Loucy (cell line): Measurements from ENCODE around the gene HSD11B2.

Source experiments
- H2AFZ ChIP-seq: fragments of 200-600 bp; sonication (generic); 2 replicates; pipeline ENCODE4 v1.6.0; 2016; ENCODE audit warnings: antibody characterized with exemption, mild to moderate bottlenecking, low read length, moderate library complexity
- H3F3A ChIP-seq: fragments of 200-600 bp; 2 replicates; pipeline ENCODE4 v1.6.0; 2016; ENCODE audit warnings: antibody characterized with exemption, low read depth, mild to moderate bottlenecking
- H3K27me3 ChIP-seq: fragments of 200-600 bp; sonication (generic); 2 replicates; pipeline ENCODE4 v1.6.1; 2014; ENCODE audit warnings: low read length, mild to moderate bottlenecking; ENCODE audit not compliant: insufficient read depth, poor library complexity, severe bottlenecking
- H3K36me3 ChIP-seq: fragments of 200-600 bp; sonication (generic); 2 replicates; pipeline ENCODE4 v1.6.1; 2016; ENCODE audit warnings: low read length; ENCODE audit not compliant: insufficient read depth
- H3K4me1 ChIP-seq: fragments of 200-600 bp; sonication (generic); 2 replicates; pipeline ENCODE4 v1.5.1; 2014; ENCODE audit warnings: low read length, mild to moderate bottlenecking; ENCODE audit not compliant: insufficient read depth, poor library complexity, severe bottlenecking
- H3K4me2 ChIP-seq: fragments of 200-600 bp; sonication (generic); 2 replicates; pipeline ENCODE4 v1.6.0; 2014; ENCODE audit warnings: antibody characterized with exemption, low read length, low read depth, mild to moderate bottlenecking; ENCODE audit not compliant: poor library complexity, severe bottlenecking
- H3K4me3 ChIP-seq: fragments of 200-600 bp; sonication (generic); 2 replicates; pipeline ENCODE4 v1.5.1; 2014; ENCODE audit warnings: low read length, mild to moderate bottlenecking, mixed read lengths; ENCODE audit not compliant: poor library complexity, severe bottlenecking
- H3K79me2 ChIP-seq: fragments of 200-600 bp; sonication (generic); 2 replicates; pipeline ENCODE4 v1.6.1; 2014; ENCODE audit warnings: low read length; ENCODE audit not compliant: insufficient read depth
- H3K9ac ChIP-seq: fragments of 200-600 bp; sonication (generic); 2 replicates; pipeline ENCODE4 v1.6.0; 2014; ENCODE audit warnings: mild to moderate bottlenecking, low read depth, low read length, moderate library complexity; ENCODE audit not compliant: poor library complexity, severe bottlenecking
- H3K9me2 ChIP-seq: fragments of 200-600 bp; sonication (generic); replicated peaks from 2 replicates; pipeline ENCODE4 v1.6.1; 2016; ENCODE audit warnings: low read depth, low read length, mixed read lengths
- H3K9me3 ChIP-seq: fragments of 200-600 bp; sonication (generic); 2 replicates; pipeline ENCODE4 v1.6.1; 2014; ENCODE audit warnings: mild to moderate bottlenecking, antibody characterized with exemption, low read length, low read depth; ENCODE audit not compliant: insufficient read depth
- H4K20me1 ChIP-seq: fragments of 200-600 bp; sonication (generic); 2 replicates; pipeline ENCODE4 v1.6.0; 2014; ENCODE audit warnings: antibody characterized with exemption, low read length, mild to moderate bottlenecking; ENCODE audit not compliant: insufficient read depth, poor library complexity, severe bottlenecking
- CTCF ChIP-seq: fragments of 200-600 bp; sonication (generic); conservative IDR thresholded peaks from 2 replicates; pipeline ENCODE4 v1.5.1; 2014; ENCODE audit warnings: mild to moderate bottlenecking, antibody characterized with exemption, low read length
- EZH2phosphoT487 ChIP-seq: fragments of 200-600 bp; IDR thresholded peaks from 2 replicates; pipeline ENCODE4 v1.6.1; 2018; ENCODE audit warnings: antibody characterized with exemption, mild to moderate bottlenecking, moderate library complexity, borderline replicate concordance

The HSD11B2 gene

GRCh38 chr16:67443265-67443664 is 12.3 kb downstream of the HSD11B2 start:
- Histone ChIP-seq H3K9ac (no peak overlapping the region), H3K36me3 (peaks cover 11% of the 10 kb centered on the region; the same call in 1 of the 2 replicates), H3K9me2 (no peaks in the 10 kb centered on the region), H3K9me3 (no peaks in the 10 kb centered on the region), H2AFZ (no peak overlapping the region), H3K79me2 (no peaks in the 10 kb centered on the region), H3K27me3 (no peaks in the 10 kb centered on the region), H3K4me2 (no peak overlapping the region), H3K4me1 (no peaks in the 10 kb centered on the region), H3F3A (no peaks in the 10 kb centered on the region), H4K20me1 (no peaks in the 10 kb centered on the region), H3K4me3 (no peak overlapping the region)
- no peak for TF ChIP-seq EZH2phosphoT487
- no peak for TF ChIP-seq CTCF

- Histone ChIP-seq H2AFZ (no peak overlapping the region), H3K27me3 (no peaks in the 10 kb centered on the region), H3K79me2 (no peaks in the 10 kb centered on the region), H3K9me3 (no peaks in the 10 kb centered on the region), H3K36me3 (no peaks in the 10 kb centered on the region), H3K9ac (no peak overlapping the region), H4K20me1 (no peaks in the 10 kb centered on the region), H3K4me3 (no peak overlapping the region), H3K4me2 (no peak overlapping the region), H3F3A (no peaks in the 10 kb centered on the region), H3K9me2 (no peaks in the 10 kb centered on the region), H3K4me1 (no peaks in the 10 kb centered on the region)
- no peak for TF ChIP-seq CTCF
- no peak for TF ChIP-seq EZH2phosphoT487
These were observed 13.6 kb downstream of the HSD11B2 start for GRCh38 chr16:67444259-67445125.

GRCh38 chr16:67445126-67445426 is 14.2 kb downstream of the HSD11B2 start:
- TF ChIP-seq CTCF (no peak), EZH2phosphoT487 (no peak)
- no peaks in the 10 kb centered on the region for H3F3A ChIP-seq
- H3K9ac ChIP-seq, result no peak overlapping the region
- no peak overlapping the region for H2AFZ ChIP-seq
- no peak overlapping the region for H3K4me3 ChIP-seq
- no peak overlapping the region for H3K4me2 ChIP-seq
- H3K9me2 ChIP-seq, result no peaks in the 10 kb centered on the region
- no peaks in the 10 kb centered on the region for H3K4me1 ChIP-seq
- H3K9me3 ChIP-seq, result no peaks in the 10 kb centered on the region
- H3K27me3 ChIP-seq, result no peaks in the 10 kb centered on the region
- no peaks in the 10 kb centered on the region for H4K20me1 ChIP-seq
- H3K79me2 ChIP-seq, result no peaks in the 10 kb centered on the region
- no peaks in the 10 kb centered on the region for H3K36me3 ChIP-seq
